Lung (tissue), 12 donors: ENCODE measurements around the gene MAEA. TPM values are rescaled to one million over a fixed set of nuclear protein-coding genes. Genes with fewer than 3 reads are reported as not detected.

ENCODE experiments used
- ATAC-seq: fragments of 200-7000 bp; cut with Tn5 transposase; one replicate; pipeline ENCODE4 v1.9.1; 2020; ENCODE audit warnings: moderate number of reproducible peaks; ENCODE audit not compliant: insufficient read depth, low FRiP score
- DNase-seq, 3 donors: peaks; one replicate each; pipeline ENCODE4 v3.0.0-alpha.2; 2013 to 2017
- H3K27ac ChIP-seq, 2 donors: one replicate each; pipeline ENCODE4 v1.5.1; 2013; ENCODE audit warnings: mild to moderate bottlenecking in 2 of 2, moderate library complexity in 2 of 2, control low read depth in 1 of 2, inconsistent platforms in 1 of 2, low read depth in 1 of 2, low read length in 1 of 2
- H3K27me3 ChIP-seq, 3 donors: one replicate each; pipeline ENCODE4 v1.5.1; 2013; ENCODE audit warnings: low read length in 2 of 3; ENCODE audit not compliant: control insufficient read depth in 3 of 3, insufficient read depth in 3 of 3
- H3K36me3 ChIP-seq, 4 donors: one replicate each; pipeline ENCODE4 v1.5.1; 2013; ENCODE audit warnings: low read length in 4 of 4, mild to moderate bottlenecking in 1 of 4, moderate library complexity in 1 of 4; ENCODE audit not compliant: control insufficient read depth in 4 of 4, insufficient read depth in 4 of 4
- H3K4me1 ChIP-seq, 5 donors: one replicate each; pipeline ENCODE4 v1.5.1; 2013; ENCODE audit warnings: low read length in 5 of 5, mild to moderate bottlenecking in 2 of 5, moderate library complexity in 1 of 5; ENCODE audit not compliant: control insufficient read depth in 5 of 5, insufficient read depth in 5 of 5
- H3K4me3 ChIP-seq: one replicate; pipeline ENCODE4 v1.5.1; 2013; ENCODE audit warnings: mild to moderate bottlenecking, control low read depth, moderate library complexity
- H3K9ac ChIP-seq, 2 donors: one replicate each; pipeline ENCODE4 v1.5.1; 2013; ENCODE audit warnings: low read length in 2 of 2, control low read depth in 1 of 2; ENCODE audit not compliant: insufficient read depth in 1 of 2
- H3K9me3 ChIP-seq, 4 donors: one replicate each; pipeline ENCODE4 v1.5.1; 2013; ENCODE audit warnings: low read length in 3 of 4, mild to moderate bottlenecking in 1 of 4, moderate library complexity in 1 of 4; ENCODE audit not compliant: control insufficient read depth in 4 of 4, insufficient read depth in 3 of 4
- WGBS, 2 donors: extraction: QIAGEN DNeasy Blood & Tissue Kit; methylation state at CpG; one replicate each; pipeline ENCODE4 v1.1.7; 2013; 5-methylcytosine and 5-hydroxymethylcytosine counted together
- polyA plus RNA-seq, 2 donors: library from polyadenylated mRNA; stranded (reverse); fragments of 200-250 nt; gene quantifications; one replicate each; pipeline ENCODE4 v1.2.1, GENCODE V29; 2013
- total RNA-seq, 2 donors: library from RNA; depleted of rRNA in 1 of 2; stranded (reverse); fragments of >200 nt in 1 of 2; gene quantifications; one replicate each; pipeline ENCODE4 v1.2.1, GENCODE V29; 2014 to 2021
- TF ChIP-seq, protein P1 (sequence below): IDR thresholded peaks from 2 replicates; pipeline ENCODE4 v1.5.1; 2012; ENCODE audit warnings: mild to moderate bottlenecking; ENCODE audit errors: control extremely low read depth, extremely low read depth
- donor health status: control.
- donor health status: control.
- donor health status: Bipolar disorder and iron deficiency.
- donor health status: healthy.
- donor health status: DM: yes; HTN: yes; CAD: no.

MAEA gene
- total and polyA plus RNA-seq, 4 donors = 39.7 to 67.4 (median 60.8) TPM

DNA sequence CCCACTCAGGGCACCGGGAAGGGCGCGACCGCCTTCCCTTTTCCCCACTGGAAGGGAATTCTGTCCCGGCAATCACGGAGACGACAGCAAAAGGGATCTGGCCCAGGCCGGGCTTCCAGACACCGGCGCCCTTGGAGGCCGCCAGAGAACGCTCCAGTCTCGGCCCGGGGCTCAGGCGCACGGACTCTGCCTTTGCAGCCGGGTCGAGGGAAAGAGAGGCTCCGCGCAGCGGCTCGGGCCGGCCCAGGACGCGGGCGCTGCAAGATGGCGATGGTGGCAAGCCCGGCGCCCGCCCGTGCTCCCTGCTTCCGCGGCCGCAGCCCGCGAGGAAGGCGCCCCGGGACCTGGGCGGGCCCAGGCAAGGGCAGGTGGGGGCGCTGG lies 41.8 kb upstream of the MAEA start:
- Histone ChIP-seq H3K27me3 (no peaks in the 10 kb centered on the region), H3K9me3 (no peaks in the 10 kb centered on the region), H3K4me3 (peak overlapping the region; percentile 72), H3K27ac (peak overlapping the region; percentile 94 to 95), H3K36me3 (peaks cover 0 to 19% (median 5%) of the 10 kb centered on the region in 4 donors), H3K4me1 (peaks cover 15 to 50% (median 16%) of the 10 kb centered on the region in 5 donors), H3K9ac (peak overlapping the region in 1 of 2 donors; percentile 46)
- ATAC-seq = peak; percentile 7
- DNase-seq = no peak
- TF ChIP-seq, protein P1, sequence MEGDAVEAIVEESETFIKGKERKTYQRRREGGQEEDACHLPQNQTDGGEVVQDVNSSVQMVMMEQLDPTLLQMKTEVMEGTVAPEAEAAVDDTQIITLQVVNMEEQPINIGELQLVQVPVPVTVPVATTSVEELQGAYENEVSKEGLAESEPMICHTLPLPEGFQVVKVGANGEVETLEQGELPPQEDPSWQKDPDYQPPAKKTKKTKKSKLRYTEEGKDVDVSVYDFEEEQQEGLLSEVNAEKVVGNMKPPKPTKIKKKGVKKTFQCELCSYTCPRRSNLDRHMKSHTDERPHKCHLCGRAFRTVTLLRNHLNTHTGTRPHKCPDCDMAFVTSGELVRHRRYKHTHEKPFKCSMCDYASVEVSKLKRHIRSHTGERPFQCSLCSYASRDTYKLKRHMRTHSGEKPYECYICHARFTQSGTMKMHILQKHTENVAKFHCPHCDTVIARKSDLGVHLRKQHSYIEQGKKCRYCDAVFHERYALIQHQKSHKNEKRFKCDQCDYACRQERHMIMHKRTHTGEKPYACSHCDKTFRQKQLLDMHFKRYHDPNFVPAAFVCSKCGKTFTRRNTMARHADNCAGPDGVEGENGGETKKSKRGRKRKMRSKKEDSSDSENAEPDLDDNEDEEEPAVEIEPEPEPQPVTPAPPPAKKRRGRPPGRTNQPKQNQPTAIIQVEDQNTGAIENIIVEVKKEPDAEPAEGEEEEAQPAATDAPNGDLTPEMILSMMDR = no peak
- 0 to 1% methylated on average over 39 to 40 of the region's 40 CpGs for WGBS, 2 donors

DNA sequence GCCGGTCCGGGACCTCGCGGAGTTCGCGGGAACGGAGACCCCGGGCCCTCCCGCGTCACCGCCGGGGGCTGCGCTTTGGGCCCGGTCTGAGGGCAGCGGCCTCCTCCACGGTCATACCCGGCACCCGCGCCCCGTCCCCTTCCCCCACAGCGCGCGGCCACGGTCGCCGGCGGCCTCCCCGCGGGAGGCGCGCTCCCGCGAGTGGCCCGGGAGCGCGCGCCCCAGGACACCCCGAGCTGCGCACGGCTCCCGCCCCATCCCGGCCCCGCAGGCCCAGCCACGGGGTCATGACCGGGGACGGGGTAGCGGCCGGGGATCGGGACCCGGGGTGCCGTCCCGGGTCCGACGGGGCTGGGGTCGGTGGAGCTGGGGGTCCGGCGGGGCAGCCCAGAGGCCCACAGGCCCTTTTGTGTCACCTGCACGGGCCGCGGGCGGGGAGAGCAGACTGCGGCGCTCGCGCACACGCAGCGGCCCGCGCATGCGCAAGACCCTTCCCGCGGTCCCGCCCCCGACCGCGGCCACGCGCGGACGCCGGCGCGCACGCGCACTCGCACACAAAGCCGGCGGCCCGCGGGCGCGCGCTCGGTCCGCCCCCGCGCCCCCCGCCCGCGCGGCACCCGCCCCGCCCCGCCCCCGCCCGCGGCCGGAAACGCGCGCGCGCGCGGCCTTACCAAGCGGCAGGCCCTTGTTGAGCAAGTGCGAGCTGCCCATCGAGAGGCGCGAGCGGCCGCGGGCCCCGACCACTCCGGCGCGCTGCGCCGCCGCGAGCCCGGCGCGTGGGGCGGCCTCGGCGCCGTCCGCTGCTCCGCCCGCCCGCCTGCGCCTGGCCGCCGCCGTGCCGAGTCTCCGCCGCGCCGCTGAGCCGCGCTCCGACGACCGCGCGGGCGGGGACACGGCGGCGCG lies 41.2 kb upstream of the MAEA start, which contains the start of gene CTBP1:
TSS of gene CTBP1 (minus strand) at position 886 of the 903 bp plus-strand sequence. CDS start 7,799 bp downstream, outside the sequence.
- Histone ChIP-seq H3K9ac (peak within 1 kb of the TSS; percentile 4 to 63), H3K27me3 (no peaks in the 10 kb centered on the region), H3K27ac (peak within 1 kb of the TSS; percentile 98), H3K9me3 (peaks cover 0 to 3% (median under 1%) of the 10 kb centered on the region in 4 donors), H3K4me3 (peak within 1 kb of the TSS; percentile 72), H3K4me1 (peaks cover 15 to 49% (median 16%) of the 10 kb centered on the region in 5 donors), H3K36me3 (peaks cover 0 to 25% (median 7%) of the 10 kb centered on the region in 4 donors)
- TF ChIP-seq, protein P1 = no peak
- ATAC-seq = peak; percentile 84
- DNase-seq = peak; percentile 85 to 94 (median 89)
- WGBS, 2 donors = 0 to 1% methylated on average over 50 to 163 of the region's 163 CpGs

DNA sequence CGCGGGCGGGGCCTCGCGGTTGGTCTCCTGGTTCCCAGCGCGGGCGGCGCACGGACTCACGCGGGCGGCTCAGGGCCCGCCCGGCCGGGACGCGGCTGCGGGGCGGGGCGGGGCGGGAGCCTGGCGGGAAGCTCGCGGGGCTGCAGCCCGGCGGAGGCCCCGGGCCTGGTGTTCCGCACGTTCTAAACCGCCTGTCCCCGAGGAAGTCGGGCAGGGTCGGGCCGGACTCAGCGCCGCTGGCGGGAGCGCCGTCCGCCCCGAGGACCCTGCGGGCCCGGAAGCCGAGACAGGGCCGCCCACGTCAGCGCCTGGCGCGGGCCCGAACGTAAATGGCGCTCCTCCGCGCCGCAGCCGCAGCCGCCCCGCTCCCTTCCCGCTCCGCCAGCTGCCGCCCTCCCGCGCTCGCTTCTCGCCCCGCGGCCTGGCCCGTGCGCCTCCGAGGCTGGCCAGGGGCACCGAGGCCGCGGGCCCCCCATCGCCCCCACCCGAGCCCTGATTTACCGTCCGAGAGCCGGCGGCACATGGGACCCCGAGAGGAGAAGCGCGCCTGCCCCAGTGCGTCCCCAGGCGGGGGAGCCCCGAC lies 40.5 kb upstream of the MAEA start:
- peaks cover 0 to 26% (median 6%) of the 10 kb centered on the region in 4 donors for H3K36me3 ChIP-seq
- peaks cover 0 to 9% (median under 1%) of the 10 kb centered on the region in 4 donors for H3K9me3 ChIP-seq
- no peaks in the 10 kb centered on the region for H3K27me3 ChIP-seq
- peak overlapping the region; percentile 72 for H3K4me3 ChIP-seq
- TF ChIP-seq, protein P1 = no peak
- WGBS, 2 donors = 0% methylated on average over 14 to 86 of the region's 86 CpGs
- ATAC-seq (peak; percentile 72), DNase-seq (peak; percentile 89 to 96 (median 89))
- peaks cover 13 to 43% (median 16%) of the 10 kb centered on the region in 5 donors for H3K4me1 ChIP-seq
- peak overlapping the region; percentile 4 to 63 for H3K9ac ChIP-seq
- peak overlapping the region; percentile 98 for H3K27ac ChIP-seq
